Measurements from ENCODE around the gene PRICKLE2. TPM values are rescaled to one million over a fixed set of nuclear protein-coding genes. Genes with fewer than 3 reads are reported as not detected.

Gene PRICKLE2
- total RNA-seq, 2 experiments from 2014 or later = not detected

DNA sequence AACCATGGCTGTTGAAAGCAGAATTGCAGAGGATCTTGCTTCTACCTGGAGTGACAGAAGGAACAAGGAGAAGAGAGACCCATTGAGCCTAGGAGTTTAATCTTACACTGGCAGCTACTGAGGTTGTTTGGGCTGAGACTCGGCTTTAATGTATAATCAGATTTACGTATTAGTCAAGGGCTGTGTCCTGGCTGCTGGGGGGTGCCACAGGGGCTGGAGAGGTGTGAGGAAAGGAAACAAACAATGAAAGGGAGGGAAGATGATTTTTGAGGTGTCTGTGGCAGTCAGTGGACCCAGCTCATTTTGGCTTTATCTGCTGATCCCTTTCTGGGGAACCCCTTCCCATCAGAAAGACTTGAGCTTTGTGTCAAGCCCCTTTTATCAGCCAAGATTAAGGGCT is 95.7 kb downstream of the PRICKLE2 start:
- Mint-ChIP-seq H3K27ac (no peak overlapping the region), H3K36me3 (ENCODE audit: low read depth) (no peaks in the 10 kb centered on the region), H3K27me3 (no peaks in the 10 kb centered on the region), H3K4me1 (no peaks in the 10 kb centered on the region), H3K9me3 (ENCODE audit: low read depth) (no peaks in the 10 kb centered on the region), H3K4me3 (no peak overlapping the region)
- CTCF ChIA-PET = interaction anchor here (0.5 kb wide), 1 partner anchor 70 kb away, joined by 3 read pairs; no protein-coding TSS in a partner anchor
- DNase-seq (no peak), ATAC-seq (no peak)
- POLR2A ChIA-PET = no interaction called here
- intact Hi-C loops (cut with DNase I, micrococcal nuclease) = no loop called here

DNA sequence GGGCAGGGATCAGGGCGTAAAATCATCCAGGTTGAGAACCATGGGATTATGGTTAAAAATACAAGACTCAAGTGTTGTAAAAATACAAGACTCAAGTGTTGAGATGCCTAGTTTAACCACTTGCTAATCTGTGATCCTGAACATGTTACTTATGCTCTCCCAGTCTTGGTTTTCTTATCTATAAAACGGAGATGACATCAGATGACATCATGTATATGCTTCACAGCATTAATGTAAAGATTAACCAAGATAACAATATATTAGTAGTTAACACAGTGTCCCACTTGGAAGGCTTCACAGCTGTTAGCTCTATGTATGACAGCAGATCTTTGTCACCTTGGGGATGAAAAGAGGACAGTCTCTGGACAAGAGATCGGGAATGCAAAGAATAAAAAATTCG is 96.2 kb downstream of the PRICKLE2 start:
- DNase-seq (no peak), ATAC-seq (no peak)
- no peaks in the 10 kb centered on the region for H3K4me1 Mint-ChIP-seq
- H3K4me3 Mint-ChIP-seq = no peak overlapping the region
- H3K9me3 Mint-ChIP-seq (ENCODE audit: low read depth) = no peaks in the 10 kb centered on the region
- intact Hi-C loops (cut with DNase I, micrococcal nuclease) = no loop called here
- no peaks in the 10 kb centered on the region for H3K36me3 Mint-ChIP-seq (ENCODE audit: low read depth)
- ChIA-PET CTCF (interaction anchor here (0.5 kb wide), 1 partner anchor 70 kb away, joined by 3 read pairs; no protein-coding TSS in a partner anchor), POLR2A (no interaction called here)
- H3K27ac Mint-ChIP-seq = no peak overlapping the region
- H3K27me3 Mint-ChIP-seq = no peaks in the 10 kb centered on the region

DNA sequence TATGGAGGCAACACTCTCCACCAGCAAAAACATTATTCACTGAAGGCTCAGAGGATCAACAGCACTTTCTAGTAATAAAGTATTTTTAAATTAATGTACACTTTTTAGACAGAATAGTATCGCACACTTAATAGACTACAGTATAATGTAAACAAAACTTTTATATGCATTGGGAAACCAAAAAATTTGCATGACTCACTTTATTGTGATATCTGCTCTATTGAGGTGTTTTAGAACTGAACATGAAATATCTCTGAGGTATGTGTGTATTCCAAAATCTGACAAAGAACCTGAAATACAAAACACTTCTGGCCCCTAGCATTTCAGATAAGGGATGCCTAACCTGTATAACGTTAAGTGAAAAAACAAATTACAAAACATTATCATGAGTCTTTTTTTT is 99.7 kb downstream of the PRICKLE2 start:
- intact Hi-C loops (cut with DNase I, micrococcal nuclease) = no loop called here
- H3K9me3 Mint-ChIP-seq (ENCODE audit: low read depth) = no peaks in the 10 kb centered on the region
- no peaks in the 10 kb centered on the region for H3K36me3 Mint-ChIP-seq (ENCODE audit: low read depth)
- H3K27me3 Mint-ChIP-seq = peaks cover 2% of the 10 kb centered on the region
- H3K4me1 Mint-ChIP-seq = no peaks in the 10 kb centered on the region
- H3K27ac Mint-ChIP-seq = no peak overlapping the region
- ATAC-seq = no peak
- no peak for DNase-seq
- POLR2A ChIA-PET = no interaction called here
- H3K4me3 Mint-ChIP-seq = no peak overlapping the region
- CTCF ChIA-PET = no interaction called here

DNA sequence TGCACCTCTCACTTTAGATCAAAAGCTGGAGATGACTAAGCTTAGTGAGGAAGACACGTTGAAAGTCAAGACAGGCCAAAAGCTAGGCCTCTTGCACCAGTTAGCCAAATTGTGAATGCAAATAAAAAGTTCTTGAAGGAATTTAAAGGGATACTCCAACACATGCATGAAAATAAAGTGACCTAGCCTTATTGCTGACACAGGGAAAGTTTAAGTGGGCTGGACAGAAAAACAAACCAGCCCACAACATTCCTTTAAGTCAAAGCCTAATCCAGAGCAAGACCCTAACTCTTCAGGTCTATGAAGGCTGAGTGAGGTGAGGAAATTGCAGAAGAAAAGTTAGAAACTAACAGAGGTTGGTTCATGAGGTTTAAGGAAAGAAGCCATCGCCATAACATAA is 101.3 kb downstream of the PRICKLE2 start:
- Mint-ChIP-seq H3K36me3 (ENCODE audit: low read depth) (no peaks in the 10 kb centered on the region), H3K4me3 (no peak overlapping the region), H3K9me3 (ENCODE audit: low read depth) (no peaks in the 10 kb centered on the region), H3K27me3 (peaks cover 2% of the 10 kb centered on the region), H3K4me1 (no peaks in the 10 kb centered on the region), H3K27ac (no peak overlapping the region)
- intact Hi-C loops (cut with DNase I, micrococcal nuclease) = no loop called here
- CTCF ChIA-PET = interaction anchor here (0.6 kb wide), 1 partner anchor 45 kb away, joined by 3 read pairs; no protein-coding TSS in a partner anchor
- ATAC-seq = no peak
- no peak for DNase-seq
- POLR2A ChIA-PET = no interaction called here

DNA sequence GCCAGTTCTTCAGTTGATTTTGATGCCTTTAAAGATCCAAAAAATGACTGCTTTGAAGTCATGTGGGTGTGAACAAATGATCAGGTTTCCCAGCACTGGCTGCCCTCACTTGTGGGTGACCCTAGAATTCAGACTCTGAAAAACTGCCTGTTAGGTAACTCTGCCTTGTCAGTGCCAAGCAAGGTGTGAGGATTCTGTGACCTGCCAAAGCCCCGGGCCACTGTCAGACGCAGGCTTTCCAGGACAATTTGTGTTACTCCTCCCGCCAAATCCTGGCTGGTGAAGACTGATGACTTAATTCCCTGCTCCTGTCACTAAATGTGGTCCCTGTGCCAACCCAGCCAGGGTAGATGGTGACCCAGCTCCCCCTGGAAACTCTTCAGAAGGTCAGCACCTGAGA is 102.8 kb downstream of the PRICKLE2 start:
- Mint-ChIP-seq H3K27ac (no peak overlapping the region), H3K9me3 (ENCODE audit: low read depth) (no peaks in the 10 kb centered on the region), H3K4me3 (no peak overlapping the region), H3K36me3 (ENCODE audit: low read depth) (no peaks in the 10 kb centered on the region), H3K27me3 (peaks cover 2% of the 10 kb centered on the region), H3K4me1 (no peaks in the 10 kb centered on the region)
- no peak for DNase-seq
- POLR2A ChIA-PET = no interaction called here
- no peak for ATAC-seq
- CTCF ChIA-PET = no interaction called here
- intact Hi-C loops (cut with DNase I, micrococcal nuclease) = no loop called here

DNA sequence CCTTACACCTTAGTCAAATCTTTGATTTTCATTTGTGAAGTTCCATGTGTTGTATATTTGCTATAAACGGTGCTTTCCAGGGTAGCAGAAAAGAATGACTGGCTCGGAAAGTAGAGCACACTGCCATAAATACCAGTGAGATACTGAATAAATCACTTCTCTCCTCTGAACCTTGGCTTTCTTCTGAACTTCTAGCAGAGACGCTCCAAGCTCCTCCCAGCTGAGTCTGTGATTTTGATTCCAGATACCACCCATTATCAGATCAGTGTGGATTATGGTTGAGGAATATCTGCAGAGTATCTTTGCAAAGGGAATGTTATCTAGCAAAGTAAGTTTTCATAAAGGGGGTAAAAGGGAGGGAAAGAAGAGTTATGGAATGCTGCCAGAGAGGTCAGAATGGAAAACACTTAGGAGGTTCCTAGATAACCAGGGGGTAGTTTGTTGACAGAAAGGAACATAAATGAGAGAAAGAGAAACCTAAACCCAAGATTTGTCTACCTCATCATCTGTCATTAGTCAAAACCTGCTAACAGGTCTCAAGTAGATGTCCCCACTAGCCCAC is 103.4 kb downstream of the PRICKLE2 start:
- ChIA-PET CTCF (no interaction called here), POLR2A (no interaction called here)
- Mint-ChIP-seq H3K4me3 (no peak overlapping the region), H3K9me3 (ENCODE audit: low read depth) (no peaks in the 10 kb centered on the region), H3K27ac (no peak overlapping the region), H3K27me3 (peaks cover 2% of the 10 kb centered on the region), H3K36me3 (ENCODE audit: low read depth) (no peaks in the 10 kb centered on the region), H3K4me1 (no peaks in the 10 kb centered on the region)
- DNase-seq = no peak
- intact Hi-C loops (cut with DNase I, micrococcal nuclease) = no loop called here
- no peak for ATAC-seq

DNA sequence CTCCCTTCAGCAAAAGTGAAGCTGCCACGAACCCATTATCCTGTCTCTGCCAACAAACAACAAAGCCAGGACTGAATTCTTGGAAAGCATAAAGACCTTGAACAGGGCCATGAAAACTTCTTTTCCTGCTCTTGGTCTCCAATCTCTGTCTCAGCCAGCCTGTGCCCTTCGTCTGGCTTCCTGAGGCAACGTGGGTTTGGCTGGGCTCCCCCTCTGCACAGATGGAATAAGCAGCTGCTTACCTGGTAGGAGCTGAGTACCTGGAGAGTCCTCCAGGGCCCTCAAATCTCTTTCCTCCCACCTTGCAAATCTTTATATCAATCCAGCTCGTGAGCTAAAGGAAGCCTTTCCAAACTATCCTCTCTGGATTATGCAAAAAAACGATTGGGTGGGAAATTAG is 104.4 kb downstream of the PRICKLE2 start:
- ChIA-PET CTCF (interaction anchor here (1.1 to 1.4 kb wide), 3 partner anchors 11 to 90 kb away, joined by 3 to 4 read pairs (median 3); no protein-coding TSS in a partner anchor), POLR2A (no interaction called here)
- Mint-ChIP-seq H3K4me3 (no peak overlapping the region), H3K9me3 (ENCODE audit: low read depth) (no peaks in the 10 kb centered on the region), H3K27ac (no peak overlapping the region), H3K36me3 (ENCODE audit: low read depth) (no peaks in the 10 kb centered on the region), H3K4me1 (no peaks in the 10 kb centered on the region), H3K27me3 (peaks cover 2% of the 10 kb centered on the region)
- ATAC-seq = no peak
- intact Hi-C loops (cut with DNase I, micrococcal nuclease) = no loop called here
- no peak for DNase-seq

DNA sequence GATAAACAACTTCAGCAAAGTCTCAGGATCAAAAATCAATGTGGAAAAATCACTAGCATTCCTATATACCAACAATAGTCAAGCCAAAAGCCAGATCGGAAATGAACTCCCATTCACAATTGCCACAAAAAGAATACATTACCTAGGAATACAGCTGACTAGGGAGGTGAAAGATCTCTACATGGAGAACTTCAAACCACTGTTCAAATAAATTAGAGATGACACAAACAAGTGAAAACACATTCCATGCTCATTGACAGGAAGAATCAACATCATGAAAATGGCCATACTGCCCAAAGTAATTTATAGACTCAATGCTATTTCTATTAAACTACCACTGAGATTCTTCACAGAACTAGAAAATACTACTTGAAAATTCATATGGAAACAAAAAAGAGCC is 107.8 kb downstream of the PRICKLE2 start:
- POLR2A ChIA-PET = no interaction called here
- intact Hi-C loops (cut with DNase I, micrococcal nuclease) = no loop called here

DNA sequence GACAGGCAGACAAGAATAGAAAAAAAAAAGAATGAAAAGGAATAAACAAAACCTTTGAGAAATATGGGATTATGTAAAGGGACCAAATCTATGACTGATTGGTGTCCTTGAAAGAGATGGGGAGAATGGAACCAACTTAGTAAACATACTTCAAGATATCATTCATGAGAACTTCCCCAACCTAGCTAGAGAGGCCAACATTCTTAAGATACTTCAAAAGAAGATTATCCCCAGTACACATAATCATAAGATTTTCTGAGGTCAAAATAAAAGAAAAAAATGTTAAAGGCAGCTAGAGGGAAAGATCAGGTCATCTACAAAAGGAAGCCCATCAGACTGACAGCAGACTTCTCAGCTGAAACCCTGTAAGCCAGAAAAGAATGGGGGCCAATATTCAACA is 110.6 kb downstream of the PRICKLE2 start:
- Mint-ChIP-seq H3K4me1 (no peaks in the 10 kb centered on the region), H3K4me3 (no peak overlapping the region), H3K27ac (no peak overlapping the region), H3K27me3 (peaks cover 6% of the 10 kb centered on the region), H3K36me3 (ENCODE audit: low read depth) (no peaks in the 10 kb centered on the region), H3K9me3 (ENCODE audit: low read depth) (peaks cover 10% of the 10 kb centered on the region)
- POLR2A ChIA-PET = no interaction called here
- no peak for DNase-seq
- intact Hi-C loops (cut with DNase I, micrococcal nuclease) = no loop called here
- CTCF ChIA-PET = interaction anchor here (0.6 kb wide), 1 partner anchor 318 kb away, joined by 3 read pairs; no protein-coding TSS in a partner anchor
- ATAC-seq = no peak

More for the DNA sequence above, 107.8 kb downstream of the PRICKLE2 start:
- Mint-ChIP-seq H3K9me3 (ENCODE audit: low read depth) (peaks cover 10% of the 10 kb centered on the region), H3K27ac (no peak overlapping the region), H3K36me3 (ENCODE audit: low read depth) (no peaks in the 10 kb centered on the region), H3K4me3 (no peak overlapping the region), H3K4me1 (no peaks in the 10 kb centered on the region), H3K27me3 (peaks cover 5% of the 10 kb centered on the region)
- ATAC-seq (no peak), DNase-seq (no peak)
- CTCF ChIA-PET = no interaction called here

DNA sequence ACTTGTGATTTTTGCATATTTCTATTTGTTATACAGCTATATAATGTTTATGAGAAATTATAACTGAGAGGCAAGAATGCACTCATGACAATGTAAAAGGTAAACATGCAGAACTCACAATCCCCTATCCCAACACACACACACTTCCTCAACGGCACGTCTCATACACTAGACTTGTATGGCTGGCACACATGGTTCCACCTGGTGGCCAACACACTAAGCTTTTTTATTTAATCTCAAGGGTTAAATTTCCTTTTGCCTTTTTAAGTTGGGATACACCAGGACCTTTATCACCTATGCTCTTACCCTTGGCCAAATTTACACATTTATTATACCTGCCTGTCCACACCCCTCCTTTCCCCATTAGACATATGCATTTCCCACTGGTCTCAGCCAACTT is 113.4 kb downstream of the PRICKLE2 start:
- peaks cover 6% of the 10 kb centered on the region for H3K27me3 Mint-ChIP-seq
- ATAC-seq = no peak
- H3K9me3 Mint-ChIP-seq (ENCODE audit: low read depth) = peaks cover 10% of the 10 kb centered on the region
- no peak for DNase-seq
- H3K4me1 Mint-ChIP-seq = no peaks in the 10 kb centered on the region
- no peak overlapping the region for H3K4me3 Mint-ChIP-seq
- intact Hi-C loops (cut with DNase I, micrococcal nuclease) = no loop called here
- ChIA-PET POLR2A (no interaction called here), CTCF (interaction anchor here (0.7 kb wide), 1 partner anchor 831 kb away, joined by 4 read pairs; no protein-coding TSS in a partner anchor)
- no peaks in the 10 kb centered on the region for H3K36me3 Mint-ChIP-seq (ENCODE audit: low read depth)
- H3K27ac Mint-ChIP-seq = no peak overlapping the region

DNA sequence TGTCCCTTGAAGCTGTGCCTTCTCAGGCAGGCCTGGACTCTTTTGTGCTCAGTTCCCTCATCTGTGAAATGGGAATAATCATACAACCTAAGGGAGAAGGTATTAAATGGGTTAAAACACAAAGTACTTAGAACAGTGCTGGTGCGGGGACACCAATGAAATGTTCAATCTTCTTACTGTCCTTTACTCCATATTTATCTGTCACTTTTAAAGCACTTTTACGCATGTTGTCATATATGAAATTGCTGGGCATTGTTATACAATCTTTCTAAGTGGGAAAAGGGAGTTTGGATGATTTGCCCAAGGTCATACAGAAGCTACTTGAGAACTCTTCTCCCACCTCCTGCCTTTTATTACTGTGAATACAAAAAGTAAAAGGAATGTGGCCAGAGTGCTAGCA is 114.2 kb downstream of the PRICKLE2 start:
- Mint-ChIP-seq H3K4me1 (no peaks in the 10 kb centered on the region), H3K36me3 (ENCODE audit: low read depth) (no peaks in the 10 kb centered on the region), H3K27ac (no peak overlapping the region), H3K9me3 (ENCODE audit: low read depth) (peaks cover 10% of the 10 kb centered on the region), H3K4me3 (no peak overlapping the region), H3K27me3 (peaks cover 6% of the 10 kb centered on the region)
- DNase-seq (no peak), ATAC-seq (no peak)
- intact Hi-C loops (cut with DNase I, micrococcal nuclease) = no loop called here
- CTCF ChIA-PET = no interaction called here
- POLR2A ChIA-PET = no interaction called here

DNA sequence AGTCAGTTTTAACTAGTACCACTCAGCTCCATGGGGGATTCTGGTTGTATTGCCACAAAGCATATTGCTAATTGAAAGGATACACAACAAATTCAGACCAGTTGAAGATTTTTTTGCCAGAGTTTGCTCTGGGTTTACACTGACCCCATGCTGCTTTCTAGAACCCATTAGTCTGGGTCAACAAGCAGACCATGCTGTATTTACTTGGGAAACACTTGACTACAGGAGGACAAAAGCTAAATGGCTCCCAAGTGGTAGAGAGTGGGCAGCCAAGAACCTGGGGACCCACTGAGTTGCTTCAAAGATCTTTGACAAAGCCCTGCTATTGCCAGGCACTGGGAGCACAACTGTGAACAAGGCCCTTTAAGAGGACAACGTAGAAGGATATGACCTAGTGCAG is 115.2 kb downstream of the PRICKLE2 start:
- intact Hi-C loops (cut with DNase I, micrococcal nuclease) = no loop called here
- Mint-ChIP-seq H3K4me3 (no peak overlapping the region), H3K27me3 (peaks cover 6% of the 10 kb centered on the region), H3K36me3 (ENCODE audit: low read depth) (no peaks in the 10 kb centered on the region), H3K9me3 (ENCODE audit: low read depth) (peaks cover 6% of the 10 kb centered on the region), H3K27ac (no peak overlapping the region), H3K4me1 (no peaks in the 10 kb centered on the region)
- CTCF ChIA-PET = no interaction called here
- ATAC-seq (no peak), DNase-seq (no peak)
- POLR2A ChIA-PET = no interaction called here

DNA sequence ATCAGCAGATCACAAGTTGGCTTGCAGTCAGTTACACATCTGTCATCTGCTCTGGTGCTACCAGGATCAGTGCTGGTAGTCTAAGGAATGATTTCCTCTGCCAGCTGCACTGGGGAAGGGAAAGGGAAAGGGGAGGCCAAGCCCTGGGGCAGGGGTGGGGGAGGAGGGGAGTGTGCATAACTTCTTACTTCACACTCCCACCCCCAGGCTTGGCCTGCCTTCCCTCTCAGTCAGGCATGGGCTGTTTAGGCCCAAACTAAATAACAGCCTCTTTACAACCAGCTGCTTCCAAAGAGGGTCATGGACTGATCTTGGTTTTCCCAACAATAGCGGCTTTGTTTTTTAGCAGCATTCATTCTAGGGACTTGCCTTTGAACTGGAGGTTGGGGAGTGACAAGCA is 115.8 kb downstream of the PRICKLE2 start:
- POLR2A ChIA-PET = no interaction called here
- H3K27me3 Mint-ChIP-seq = peaks cover 6% of the 10 kb centered on the region
- H3K9me3 Mint-ChIP-seq (ENCODE audit: low read depth) = peaks cover 6% of the 10 kb centered on the region
- H3K36me3 Mint-ChIP-seq (ENCODE audit: low read depth) = no peaks in the 10 kb centered on the region
- intact Hi-C loops (cut with DNase I, micrococcal nuclease) = no loop called here
- DNase-seq = no peak
- CTCF ChIA-PET = no interaction called here
- no peak overlapping the region for H3K4me3 Mint-ChIP-seq
- H3K27ac Mint-ChIP-seq = no peak overlapping the region
- no peaks in the 10 kb centered on the region for H3K4me1 Mint-ChIP-seq
- ATAC-seq = no peak
